Liver (tissue), 9 donors: ENCODE measurements around the gene ATP5F1D. TPM values are rescaled to one million over a fixed set of nuclear protein-coding genes. Genes with fewer than 3 reads are reported as not detected.

Experiments
- DNase-seq: peaks from one replicate; pipeline ENCODE4 v3.0.0-alpha.2; 2017; ENCODE audit warnings: low spot score
- H3K27ac ChIP-seq, 2 donors: one replicate each; pipeline ENCODE4 v1.7.0; 2013; ENCODE audit warnings: inconsistent platforms in 2 of 2, low read length in 2 of 2, control low read depth in 1 of 2, low read depth in 1 of 2, mild to moderate bottlenecking in 1 of 2
- H3K27me3 ChIP-seq, 4 donors: one replicate each; pipeline versions ENCODE4 v1.6.1 to v1.7.0; 2013; ENCODE audit warnings: low read length in 3 of 4, inconsistent platforms in 1 of 4, mild to moderate bottlenecking in 1 of 4, moderate library complexity in 1 of 4; ENCODE audit not compliant: control insufficient read depth in 4 of 4, insufficient read depth in 4 of 4
- H3K36me3 ChIP-seq, 4 donors: one replicate each; pipeline versions ENCODE4 v1.6.1 to v1.7.0; 2013; ENCODE audit warnings: low read length in 3 of 4, mild to moderate bottlenecking in 3 of 4, low read depth in 1 of 4, moderate library complexity in 1 of 4; ENCODE audit not compliant: control insufficient read depth in 4 of 4, insufficient read depth in 3 of 4
- H3K4me1 ChIP-seq, 4 donors: one replicate each; pipeline versions ENCODE4 v1.6.1 to v1.7.0; 2013; ENCODE audit warnings: low read length in 3 of 4, mild to moderate bottlenecking in 3 of 4, moderate library complexity in 1 of 4; ENCODE audit not compliant: control insufficient read depth in 4 of 4, insufficient read depth in 4 of 4
- H3K4me3 ChIP-seq, 3 donors: one replicate each; pipeline versions ENCODE4 v1.6.1 to v1.7.0; 2013; ENCODE audit warnings: low read length in 3 of 3, control low read depth in 1 of 3, low read depth in 1 of 3, mild to moderate bottlenecking in 1 of 3
- H3K9ac ChIP-seq, 2 donors: one replicate each; pipeline ENCODE4 v1.7.0; 2013; ENCODE audit warnings: low read length in 2 of 2, mild to moderate bottlenecking in 2 of 2, moderate library complexity in 2 of 2, control low read depth in 1 of 2, low read depth in 1 of 2
- H3K9me3 ChIP-seq, 4 donors: one replicate each; pipeline versions ENCODE4 v1.6.1 to v1.7.0; 2013; ENCODE audit warnings: low read length in 3 of 4; ENCODE audit not compliant: control insufficient read depth in 4 of 4
- ATF3 ChIP-seq: IDR thresholded peaks from 2 replicates; pipeline ENCODE4 v1.6.1; 2016; ENCODE audit warnings: antibody characterized with exemption
- EGR1 ChIP-seq, 2 donors: IDR thresholded peaks; 2 replicates each; pipeline ENCODE4 v1.6.1; 2016 to 2018; ENCODE audit warnings: antibody characterized with exemption in 2 of 2, low read depth in 2 of 2
- FOXA1 ChIP-seq: IDR thresholded peaks from 2 replicates; pipeline ENCODE4 v1.6.1; 2016; ENCODE audit warnings: antibody characterized with exemption
- FOXA2 ChIP-seq: IDR thresholded peaks from 2 replicates; pipeline ENCODE4 v1.6.1; 2016; ENCODE audit warnings: antibody characterized with exemption
- GABPA ChIP-seq, 2 donors: IDR thresholded peaks in 1 of 2; conservative IDR thresholded peaks in 1 of 2; 2 replicates each; pipeline ENCODE4 v1.6.1; 2016; ENCODE audit warnings: antibody characterized with exemption in 2 of 2, mild to moderate bottlenecking in 1 of 2, moderate library complexity in 1 of 2
- HNF4A ChIP-seq, 2 donors: conservative IDR thresholded peaks; 2 replicates each; pipeline ENCODE4 v1.6.1; 2016; ENCODE audit warnings: antibody characterized with exemption in 2 of 2, mild to moderate bottlenecking in 2 of 2
- JUND ChIP-seq, 2 donors: IDR thresholded peaks; 2 replicates each; pipeline ENCODE4 v1.6.1; 2016; ENCODE audit warnings: antibody characterized with exemption in 2 of 2
- RXRA ChIP-seq, 2 donors: IDR thresholded peaks; 2 replicates each; pipeline ENCODE4 v1.6.1; 2017 to 2018; ENCODE audit warnings: antibody characterized with exemption in 2 of 2, mild to moderate bottlenecking in 1 of 2
- SP1 ChIP-seq: IDR thresholded peaks from 2 replicates; pipeline ENCODE4 v1.6.1; 2018; ENCODE audit warnings: antibody characterized with exemption, mild to moderate bottlenecking
- TAF1 ChIP-seq: conservative IDR thresholded peaks from 2 replicates; pipeline ENCODE4 v1.6.1; 2016; ENCODE audit warnings: antibody characterized with exemption, mild to moderate bottlenecking
- YY1 ChIP-seq: IDR thresholded peaks from 2 replicates; pipeline ENCODE4 v1.6.1; 2016; ENCODE audit warnings: antibody characterized with exemption, mild to moderate bottlenecking
- WGBS: extraction: QIAGEN DNeasy Blood & Tissue Kit; methylation state at CpG from one replicate; pipeline ENCODE4 v1.1.7; 2013; 5-methylcytosine and 5-hydroxymethylcytosine counted together
- polyA plus RNA-seq, 2 donors: library from polyadenylated mRNA; stranded (reverse) in 1 of 2; unstranded in 1 of 2; fragments of 200-250 nt in 1 of 2; fragments of >200 nt in 1 of 2; fragmentation: Nextera tagmentation in 1 of 2; extraction: Ambion mirVana in 1 of 2; gene quantifications; one replicate each; pipeline versions ENCODE4 v1.2.1 to v1.2.3, GENCODE V29; 2013 to 2015
- total RNA-seq, 2 donors: library from RNA; depleted of rRNA; stranded (reverse); fragments of >200 nt; gene quantifications; one replicate each; pipeline ENCODE4 v1.2.3, GENCODE V29; 2014
- TF ChIP-seq, protein P1 (sequence below): IDR thresholded peaks from 2 replicates; pipeline ENCODE4 v1.6.1; 2016; ENCODE audit warnings: antibody characterized with exemption
- TF ChIP-seq, protein P2 (sequence below): IDR thresholded peaks from 2 replicates; pipeline ENCODE4 v1.6.1; 2016; ENCODE audit warnings: antibody characterized with exemption
- donor health status: healthy.
- donor health status: healthy.
- donor health status: healthy.
- donor health status: healthy.
- donor health status: healthy.

ATP5F1D gene
- total and polyA plus RNA-seq, 4 donors: 20.2 to 315 (median 145) TPM

DNA sequence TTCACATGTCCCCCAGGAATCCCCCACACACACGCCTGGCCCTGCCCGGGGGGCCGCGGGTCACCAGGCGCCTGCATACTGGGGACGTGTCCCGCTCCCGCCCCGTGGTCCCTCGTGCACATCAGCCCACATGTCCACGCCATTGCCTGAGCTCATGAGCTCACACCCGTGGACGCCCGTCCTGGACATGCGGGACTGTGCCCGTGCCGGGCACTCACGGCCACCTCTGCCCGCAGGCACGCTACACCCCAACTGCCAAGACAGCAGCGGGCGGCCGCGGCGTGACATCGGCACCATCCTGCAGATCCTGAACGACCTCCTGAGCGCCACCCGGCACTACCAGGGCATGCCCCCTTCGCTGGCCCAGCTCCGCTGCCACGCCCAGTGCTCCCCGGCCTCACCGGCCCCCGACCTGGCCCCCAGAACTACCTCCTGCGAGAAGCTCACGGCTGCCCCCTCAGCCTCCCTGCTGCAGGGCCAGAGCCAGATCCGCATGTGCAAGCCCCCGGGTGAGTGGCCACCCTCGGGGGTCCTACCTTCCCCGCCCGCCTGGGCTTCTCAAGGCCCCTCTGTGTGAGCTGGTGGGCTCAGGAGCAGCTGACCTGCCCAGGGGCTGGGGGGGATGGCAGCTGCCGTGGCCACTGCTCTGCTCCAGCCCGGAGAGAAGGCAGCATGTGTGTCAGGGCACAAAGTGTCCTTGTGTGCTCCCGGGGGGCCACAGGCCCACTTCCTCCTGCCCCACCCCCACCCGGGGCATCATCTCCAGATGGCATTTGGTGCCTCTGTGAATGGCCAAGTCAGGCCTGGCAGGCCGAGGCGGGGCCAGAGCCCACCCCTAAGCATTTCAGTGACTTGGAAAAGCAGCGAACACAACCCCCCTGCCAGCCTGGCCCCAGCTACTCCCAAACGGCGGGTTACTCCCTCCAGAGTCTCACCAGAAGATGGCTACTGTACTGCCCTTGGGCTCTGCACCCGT is 13.9 kb downstream of the ATP5F1D start:
- TF ChIP-seq SP1 (no peak), TAF1 (no peak), GABPA (IDR thresholded peaks at IDR 0.05 in 1 of 2, conservative IDR thresholded peaks at IDR 0.05 in 1 of 2) (no peak), HNF4A (conservative IDR thresholded peaks at IDR 0.05) (no peak), FOXA2 (no peak), ATF3 (no peak), RXRA (IDR thresholded peaks at IDR 0.05) (no peak), FOXA1 (no peak)
- TF ChIP-seq, protein P1, sequence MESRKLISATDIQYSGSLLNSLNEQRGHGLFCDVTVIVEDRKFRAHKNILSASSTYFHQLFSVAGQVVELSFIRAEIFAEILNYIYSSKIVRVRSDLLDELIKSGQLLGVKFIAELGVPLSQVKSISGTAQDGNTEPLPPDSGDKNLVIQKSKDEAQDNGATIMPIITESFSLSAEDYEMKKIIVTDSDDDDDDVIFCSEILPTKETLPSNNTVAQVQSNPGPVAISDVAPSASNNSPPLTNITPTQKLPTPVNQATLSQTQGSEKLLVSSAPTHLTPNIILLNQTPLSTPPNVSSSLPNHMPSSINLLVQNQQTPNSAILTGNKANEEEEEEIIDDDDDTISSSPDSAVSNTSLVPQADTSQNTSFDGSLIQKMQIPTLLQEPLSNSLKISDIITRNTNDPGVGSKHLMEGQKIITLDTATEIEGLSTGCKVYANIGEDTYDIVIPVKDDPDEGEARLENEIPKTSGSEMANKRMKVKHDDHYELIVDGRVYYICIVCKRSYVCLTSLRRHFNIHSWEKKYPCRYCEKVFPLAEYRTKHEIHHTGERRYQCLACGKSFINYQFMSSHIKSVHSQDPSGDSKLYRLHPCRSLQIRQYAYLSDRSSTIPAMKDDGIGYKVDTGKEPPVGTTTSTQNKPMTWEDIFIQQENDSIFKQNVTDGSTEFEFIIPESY: no peak
- TF ChIP-seq, protein P2, sequence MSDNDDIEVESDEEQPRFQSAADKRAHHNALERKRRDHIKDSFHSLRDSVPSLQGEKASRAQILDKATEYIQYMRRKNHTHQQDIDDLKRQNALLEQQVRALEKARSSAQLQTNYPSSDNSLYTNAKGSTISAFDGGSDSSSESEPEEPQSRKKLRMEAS: no peak
- no peak for DNase-seq
- Histone ChIP-seq H3K4me1 (peaks cover 23 to 83% (median 54%) of the 10 kb centered on the region in 4 donors), H3K27ac (peak overlapping the region; percentile 90 to 97), H3K27me3 (no peaks in the 10 kb centered on the region), H3K9ac (no peak overlapping the region), H3K9me3 (no peaks in the 10 kb centered on the region), H3K4me3 (no peak overlapping the region), H3K36me3 (peaks cover 19 to 30% (median 21%) of the 10 kb centered on the region in 4 donors)
- WGBS: 87% methylated on average over 52 of the region's 52 CpGs

DNA sequence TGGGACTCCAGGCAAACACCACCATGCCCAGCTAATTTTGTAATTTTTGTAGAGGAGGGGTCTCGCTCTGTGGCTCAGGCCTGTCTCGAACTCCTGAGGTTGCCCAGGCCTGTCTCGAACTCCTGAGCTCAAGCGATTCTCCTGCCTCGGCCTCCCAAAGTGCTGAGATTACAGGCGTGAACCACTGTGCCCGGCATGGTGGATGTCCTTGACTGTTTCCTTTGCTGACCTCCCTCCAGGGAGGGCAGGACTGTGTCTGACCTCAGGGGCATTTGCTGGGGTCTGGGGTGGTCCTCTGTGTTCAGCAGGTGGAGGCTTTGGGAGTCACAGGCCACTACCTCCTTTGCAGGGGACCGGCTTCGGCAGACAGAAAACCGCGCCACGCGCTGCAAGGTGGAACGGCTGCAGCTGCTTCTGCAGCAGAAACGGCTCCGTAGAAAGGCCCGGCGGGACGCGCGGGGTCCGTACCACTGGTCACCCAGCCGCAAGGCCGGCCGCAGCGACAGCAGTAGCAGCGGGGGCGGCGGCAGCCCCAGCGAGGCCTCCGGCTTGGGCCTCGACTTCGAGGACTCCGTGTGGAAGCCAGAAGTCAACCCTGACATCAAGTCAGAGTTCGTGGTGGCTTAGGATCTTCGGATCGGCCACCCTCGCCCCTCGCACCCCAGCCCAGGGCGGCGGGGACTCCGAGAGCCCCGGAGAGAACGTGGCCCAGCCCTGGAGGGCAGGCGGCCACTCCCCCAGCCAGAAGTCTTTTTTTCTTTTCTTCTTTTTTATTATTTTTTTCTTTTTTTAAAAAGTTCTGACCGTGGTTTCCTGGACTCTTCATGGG is 15.3 kb downstream of the ATP5F1D start:
- DNase-seq: no peak
- Histone ChIP-seq H3K27ac (peak overlapping the region in 1 of 2 donors; percentile 19), H3K4me3 (no peak overlapping the region), H3K9me3 (no peaks in the 10 kb centered on the region), H3K27me3 (no peaks in the 10 kb centered on the region), H3K36me3 (peaks cover 19 to 30% (median 21%) of the 10 kb centered on the region in 4 donors), H3K9ac (no peak overlapping the region), H3K4me1 (peaks cover 28 to 84% (median 58%) of the 10 kb centered on the region in 4 donors)
- no peak for TF ChIP-seq RXRA (IDR thresholded peaks at IDR 0.05)
- no peak for TF ChIP-seq ATF3
- no peak for TF ChIP-seq JUND (IDR thresholded peaks at IDR 0.05)
- no peak for TF ChIP-seq YY1
- no peak for TF ChIP-seq EGR1 (IDR thresholded peaks at IDR 0.05; ENCODE audit: low read depth in 2 of 2)
- no peak for TF ChIP-seq TAF1
- 90% methylated on average over 46 of the region's 46 CpGs for WGBS
